ENCODE results near the gene TET3.
"Not testable (repeated sequence)": the region's sequence is repeated elsewhere in the genome, so short reads cannot be mapped to it uniquely, and the experiment has no call there.

TET3 gene

DNA sequence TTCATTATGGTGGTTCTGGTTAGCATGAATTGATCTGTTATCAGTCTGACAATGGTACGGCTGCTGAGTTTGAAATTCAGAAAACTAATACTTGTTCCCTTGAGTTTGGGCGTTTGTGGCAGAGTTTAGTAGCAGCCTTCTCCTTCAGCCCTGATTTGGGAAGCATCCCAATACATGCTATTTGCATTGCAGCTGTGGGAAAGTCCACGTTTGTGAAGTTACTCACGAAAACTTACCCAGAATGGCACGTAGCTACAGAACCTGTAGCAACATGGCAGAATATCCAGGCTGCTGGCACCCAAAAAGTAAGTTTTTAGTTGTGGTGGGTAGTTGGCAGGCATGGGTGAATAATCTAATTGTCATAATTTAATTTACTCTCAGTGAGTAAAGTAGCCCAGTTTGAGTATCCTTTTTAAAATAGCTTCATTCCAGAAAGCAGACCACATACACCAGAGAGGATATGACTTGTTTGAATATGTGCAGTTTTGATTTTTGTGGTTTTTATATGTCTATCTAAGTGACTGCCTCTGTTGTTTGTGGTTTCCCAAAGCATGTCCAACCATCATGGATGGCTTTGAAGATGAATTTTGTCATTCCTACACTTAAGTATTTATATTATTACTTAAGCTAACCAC lies 45.9 kb upstream of the TET3 start:
- Histone ChIP-seq H3K4me3 (ENCODE audit: severe bottlenecking) (no peak overlapping the region), H3K4me1 (ENCODE audit: insufficient read depth, poor library complexity, severe bottlenecking) (peaks cover 22% of the 10 kb centered on the region), H3K27ac (ENCODE audit: poor library complexity, severe bottlenecking) (peak overlapping the region; percentile 63), H3K9me3 (ENCODE audit: severe bottlenecking) (no peaks in the 10 kb centered on the region), H3K36me3 (ENCODE audit: low read depth) (peaks cover 55% of the 10 kb centered on the region), H3K27me3 (ENCODE audit: insufficient read depth, poor library complexity, severe bottlenecking) (no peaks in the 10 kb centered on the region)
- DNase-seq (ENCODE audit: low spot score) (no peak), ATAC-seq (ENCODE audit: low read depth) (peak; percentile 49; the same call in 2 of the 3 replicates)
- TF ChIP-seq, protein P1, sequence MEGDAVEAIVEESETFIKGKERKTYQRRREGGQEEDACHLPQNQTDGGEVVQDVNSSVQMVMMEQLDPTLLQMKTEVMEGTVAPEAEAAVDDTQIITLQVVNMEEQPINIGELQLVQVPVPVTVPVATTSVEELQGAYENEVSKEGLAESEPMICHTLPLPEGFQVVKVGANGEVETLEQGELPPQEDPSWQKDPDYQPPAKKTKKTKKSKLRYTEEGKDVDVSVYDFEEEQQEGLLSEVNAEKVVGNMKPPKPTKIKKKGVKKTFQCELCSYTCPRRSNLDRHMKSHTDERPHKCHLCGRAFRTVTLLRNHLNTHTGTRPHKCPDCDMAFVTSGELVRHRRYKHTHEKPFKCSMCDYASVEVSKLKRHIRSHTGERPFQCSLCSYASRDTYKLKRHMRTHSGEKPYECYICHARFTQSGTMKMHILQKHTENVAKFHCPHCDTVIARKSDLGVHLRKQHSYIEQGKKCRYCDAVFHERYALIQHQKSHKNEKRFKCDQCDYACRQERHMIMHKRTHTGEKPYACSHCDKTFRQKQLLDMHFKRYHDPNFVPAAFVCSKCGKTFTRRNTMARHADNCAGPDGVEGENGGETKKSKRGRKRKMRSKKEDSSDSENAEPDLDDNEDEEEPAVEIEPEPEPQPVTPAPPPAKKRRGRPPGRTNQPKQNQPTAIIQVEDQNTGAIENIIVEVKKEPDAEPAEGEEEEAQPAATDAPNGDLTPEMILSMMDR (IDR thresholded peaks at IDR 0.05; ENCODE audit: poor library complexity, severe bottlenecking): no peak

DNA sequence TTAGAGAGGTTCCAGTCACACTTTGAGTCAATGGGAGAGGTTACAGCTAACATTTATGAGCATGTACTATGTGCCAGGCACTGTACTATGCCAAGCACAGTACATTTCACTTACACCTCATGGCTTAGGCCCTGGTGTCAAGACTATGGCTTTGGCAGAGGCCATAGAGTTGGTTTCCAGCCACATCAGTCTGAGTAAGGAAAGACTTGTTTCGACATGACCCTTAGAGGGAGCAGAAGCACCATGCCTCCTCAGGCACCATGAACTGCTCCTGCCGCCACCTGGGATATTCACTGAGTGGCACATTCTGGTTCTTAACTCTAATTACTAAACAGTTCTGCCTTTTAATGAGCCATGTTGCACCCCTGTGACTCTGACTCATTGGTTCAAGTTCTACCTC lies 45.3 kb upstream of the TET3 start:
- H3K9me3 ChIP-seq (ENCODE audit: severe bottlenecking): no peaks in the 10 kb centered on the region
- no peaks in the 10 kb centered on the region for H3K27me3 ChIP-seq (ENCODE audit: insufficient read depth, poor library complexity, severe bottlenecking)
- no peak for DNase-seq (ENCODE audit: low spot score)
- no peak overlapping the region for H3K4me3 ChIP-seq (ENCODE audit: severe bottlenecking)
- ATAC-seq (ENCODE audit: low read depth): peak; percentile 95
- peaks cover 55% of the 10 kb centered on the region for H3K36me3 ChIP-seq (ENCODE audit: low read depth)
- TF ChIP-seq, protein P1 (IDR thresholded peaks at IDR 0.05; ENCODE audit: poor library complexity, severe bottlenecking): peak; percentile 49
- H3K4me1 ChIP-seq (ENCODE audit: insufficient read depth, poor library complexity, severe bottlenecking): peaks cover 22% of the 10 kb centered on the region
- peak overlapping the region; percentile 63 for H3K27ac ChIP-seq (ENCODE audit: poor library complexity, severe bottlenecking)

DNA sequence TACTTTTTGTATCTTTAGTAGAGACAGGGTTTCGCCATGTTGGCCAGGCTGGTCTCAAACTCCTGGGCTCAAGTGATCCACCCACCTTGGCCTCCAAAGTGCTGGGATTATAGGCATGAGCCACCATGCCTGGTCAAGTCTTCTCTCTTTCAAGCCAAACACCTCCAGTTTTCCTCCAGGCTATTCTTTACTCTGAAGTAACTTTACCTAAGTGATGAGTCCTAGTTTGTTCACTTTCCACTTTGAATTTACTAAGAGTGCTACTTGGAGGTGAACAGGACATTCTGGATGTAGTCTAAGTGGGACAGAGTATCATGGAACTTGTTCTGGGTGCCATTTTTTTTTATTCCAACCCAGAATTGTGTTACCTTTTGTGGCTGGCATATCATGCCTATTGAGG lies 44.6 kb upstream of the TET3 start:
- peaks cover 22% of the 10 kb centered on the region for H3K4me1 ChIP-seq (ENCODE audit: insufficient read depth, poor library complexity, severe bottlenecking)
- not testable (repeated sequence) for H3K9me3 ChIP-seq (ENCODE audit: severe bottlenecking); DNase-seq (ENCODE audit: low spot score); H3K4me3 ChIP-seq (ENCODE audit: severe bottlenecking); H3K27me3 ChIP-seq (ENCODE audit: insufficient read depth, poor library complexity, severe bottlenecking); ATAC-seq (ENCODE audit: low read depth)
- H3K36me3 ChIP-seq (ENCODE audit: low read depth): peaks cover 59% of the 10 kb centered on the region
- peak overlapping the region; percentile 63 for H3K27ac ChIP-seq (ENCODE audit: poor library complexity, severe bottlenecking)

DNA sequence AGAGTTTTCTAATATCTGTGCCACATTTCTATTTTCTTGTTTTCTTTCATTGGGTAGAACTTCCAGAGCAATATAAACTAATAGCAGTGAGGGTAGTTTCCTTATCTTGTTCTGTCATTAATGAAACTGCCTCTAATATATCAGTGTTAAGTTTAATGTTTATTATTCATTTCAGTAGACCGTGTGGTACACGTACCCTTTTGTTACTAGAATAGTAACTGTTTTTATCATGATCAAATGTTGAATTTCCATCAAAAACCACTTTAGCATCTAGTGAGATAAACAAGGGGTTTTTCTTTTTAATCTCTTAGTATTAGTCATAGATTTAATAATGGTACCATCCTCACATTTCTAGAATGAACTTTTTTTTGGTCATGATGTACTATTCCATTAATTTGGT lies 42.0 kb upstream of the TET3 start:
- ATAC-seq (ENCODE audit: low read depth) (no peak), DNase-seq (ENCODE audit: low spot score) (no peak)
- no peak overlapping the region for H3K27ac ChIP-seq (ENCODE audit: poor library complexity, severe bottlenecking)
- H3K4me1 ChIP-seq (ENCODE audit: insufficient read depth, poor library complexity, severe bottlenecking): peaks cover 22% of the 10 kb centered on the region
- no peaks in the 10 kb centered on the region for H3K9me3 ChIP-seq (ENCODE audit: severe bottlenecking)
- peaks cover 65% of the 10 kb centered on the region for H3K36me3 ChIP-seq (ENCODE audit: low read depth)
- H3K27me3 ChIP-seq (ENCODE audit: insufficient read depth, poor library complexity, severe bottlenecking): no peaks in the 10 kb centered on the region
- TF ChIP-seq, protein P1 (IDR thresholded peaks at IDR 0.05; ENCODE audit: poor library complexity, severe bottlenecking): no peak
- no peak overlapping the region for H3K4me3 ChIP-seq (ENCODE audit: severe bottlenecking)

DNA sequence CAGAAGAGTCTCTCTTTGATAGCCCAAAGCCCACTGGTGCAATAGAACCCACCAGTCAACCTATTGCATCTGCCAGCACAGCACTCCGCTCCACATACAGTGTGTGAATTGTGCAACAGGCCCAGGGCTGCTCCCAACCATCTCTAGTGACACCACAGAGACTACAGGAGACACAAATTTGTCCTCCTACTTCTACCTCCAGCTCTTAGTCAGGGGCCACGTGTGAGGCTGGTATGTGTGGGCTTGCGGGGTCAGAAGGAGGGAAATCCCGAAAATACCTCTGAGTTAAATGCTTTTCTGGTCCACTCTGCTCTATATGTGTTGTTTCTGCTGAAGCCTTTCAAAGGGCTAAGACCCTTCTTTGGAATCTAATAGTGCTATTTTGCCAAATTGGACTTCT lies 40.0 kb upstream of the TET3 start:
- ATAC-seq (ENCODE audit: low read depth): no peak

More for the DNA sequence above, 40.0 kb upstream of the TET3 start:
- Histone ChIP-seq H3K27ac (ENCODE audit: poor library complexity, severe bottlenecking) (no peak overlapping the region), H3K27me3 (ENCODE audit: insufficient read depth, poor library complexity, severe bottlenecking) (no peaks in the 10 kb centered on the region), H3K36me3 (ENCODE audit: low read depth) (peaks cover 78% of the 10 kb centered on the region), H3K4me3 (ENCODE audit: severe bottlenecking) (no peak overlapping the region), H3K4me1 (ENCODE audit: insufficient read depth, poor library complexity, severe bottlenecking) (peaks cover 5% of the 10 kb centered on the region), H3K9me3 (ENCODE audit: severe bottlenecking) (no peaks in the 10 kb centered on the region)
- DNase-seq (ENCODE audit: low spot score): no peak
- TF ChIP-seq, protein P1 (IDR thresholded peaks at IDR 0.05; ENCODE audit: poor library complexity, severe bottlenecking): no peak

Measured in RWPE2 (cell line).